CD4-positive, alpha-beta T cell (primary cell): ENCODE measurements around the gene TMED9. TPM values are rescaled to one million over a fixed set of nuclear protein-coding genes. Genes with fewer than 3 reads are reported as not detected.
"Not testable (repeated sequence)": the region's sequence is repeated elsewhere in the genome, so short reads cannot be mapped to it uniquely, and the experiment has no call there.

ENCODE experiments used
- ATAC-seq: fragments of 200-7000 bp; cut with Tn5 transposase; one replicate; pipeline ENCODE4 v1.10.0; 2022; ENCODE audit warnings: mild to moderate bottlenecking; ENCODE audit not compliant: poor library complexity
- CTCF ChIA-PET: fragments of 350-600 bp; sonication (Branson Sonifier 250); formaldehyde crosslinking; loops from one replicate; lab custom pipeline; 2021; ENCODE audit warnings: antibody characterized with exemption, inconsistent platforms; lab: Charles Lee
- POLR2A ChIA-PET: fragments of 350-600 bp; sonication (Branson Sonifier 250); formaldehyde crosslinking; loops from one replicate; lab custom pipeline; 2021; ENCODE audit warnings: antibody characterized with exemption, inconsistent platforms; lab: Charles Lee
- DNase-seq, 14 experiments: peaks; one replicate each; pipeline ENCODE4 v3.0.0-alpha.2; 2013 to 2020; ENCODE audit warnings: mixed read lengths in 2 of 14
- H3K27ac ChIP-seq, 2 donors: one replicate each; pipeline versions ENCODE4 v1.5.1 to v1.7.0; 2013; ENCODE audit warnings: low read length in 2 of 2, low read depth in 1 of 2, mild to moderate bottlenecking in 1 of 2
- H3K27me3 ChIP-seq, 2 experiments: 1 replicate in 1 of 2; 2 replicates in 1 of 2; pipeline versions ENCODE4 v1.6.1 to v1.7.0; 2013; ENCODE audit warnings: low read length in 2 of 2, control low read depth in 1 of 2, mild to moderate bottlenecking in 1 of 2, moderate library complexity in 1 of 2; ENCODE audit not compliant: insufficient read depth in 2 of 2, control insufficient read depth in 1 of 2
- H3K36me3 ChIP-seq: one replicate; pipeline ENCODE4 v1.6.1; 2013; ENCODE audit warnings: low read length, control low read depth; ENCODE audit not compliant: insufficient read depth
- H3K4me1 ChIP-seq: one replicate; pipeline ENCODE4 v1.6.1; 2013; ENCODE audit warnings: low read length, control low read depth; ENCODE audit not compliant: insufficient read depth
- H3K4me3 ChIP-seq: one replicate; pipeline ENCODE4 v1.5.1; 2013; ENCODE audit warnings: mild to moderate bottlenecking, low read length, moderate library complexity
- H3K9me3 ChIP-seq, 2 experiments: 1 replicate in 1 of 2; 2 replicates in 1 of 2; pipeline versions ENCODE4 v1.6.1 to v1.7.0; 2013; ENCODE audit warnings: low read length in 2 of 2, mild to moderate bottlenecking in 2 of 2, control low read depth in 1 of 2, moderate library complexity in 1 of 2; ENCODE audit not compliant: control insufficient read depth in 1 of 2, insufficient read depth in 1 of 2
- H3K27ac Mint-ChIP-seq: one replicate; pipeline ENCODE4 v1.8.0; 2020; ENCODE audit warnings: mixed read lengths
- H3K27me3 Mint-ChIP-seq: one replicate; pipeline ENCODE4 v1.8.0; 2021; ENCODE audit warnings: mixed read lengths
- H3K36me3 Mint-ChIP-seq: one replicate; pipeline ENCODE4 v1.8.0; 2021; ENCODE audit warnings: low read depth, mixed read lengths
- H3K4me1 Mint-ChIP-seq: one replicate; pipeline ENCODE4 v1.8.0; 2021; ENCODE audit warnings: low read depth, mixed read lengths
- H3K4me3 Mint-ChIP-seq: one replicate; pipeline ENCODE4 v1.8.0; 2020; ENCODE audit warnings: mild to moderate bottlenecking, mixed read lengths
- H3K9me3 Mint-ChIP-seq: one replicate; pipeline ENCODE4 v1.8.0; 2020; ENCODE audit warnings: mixed read lengths
- CTCF ChIP-seq: fragments of 200-600 bp; IDR thresholded peaks from one replicate; pipeline ENCODE4 v1.8.0; 2022; ENCODE audit warnings: antibody characterized with exemption, mild to moderate bottlenecking
- intact Hi-C, 2 experiments: fragments of 100-400 bp; cut with DNase I in 1 of 2; cut with micrococcal nuclease in 1 of 2; formaldehyde crosslinking; loops; one replicate each; pipeline versions ENCODE4 v1.15.1 to v1.9.0; 2023 to 2025; cut with DNase I, micrococcal nuclease
- total RNA-seq, 174 experiments: library from RNA in 2 of 174; stranded (reverse) in 2 of 174; gene quantifications; one replicate each; pipeline ENCODE4 v1.2.3 and lab custom pipeline; 2021 to 2026

The TMED9 gene
- total RNA-seq, 2 experiments from 2014 or later, result 42.7 to 47.8 TPM

- intact Hi-C loops, result loop anchor here in 1 of 2 experiments (5.0 kb wide), 1 partner anchor 1170 kb away; the partner anchor contains the start of genes HIGD2A and NOP16
- ChIA-PET POLR2A (no interaction called here), CTCF (no interaction called here)
- DNase-seq (peak in 4 of 14 experiments; percentile 4 to 59 (median 44)), ATAC-seq (no peak)
- peak overlapping the region; percentile 36 for H3K27ac Mint-ChIP-seq
- TF ChIP-seq CTCF, result no peak
- peaks cover under 1% of the 10 kb centered on the region for H3K36me3 ChIP-seq
- H3K27me3 Mint-ChIP-seq, result no peaks in the 10 kb centered on the region
- no peaks in the 10 kb centered on the region for H3K9me3 Mint-ChIP-seq
- H3K27me3 ChIP-seq, result no peaks in the 10 kb centered on the region
- no peaks in the 10 kb centered on the region for H3K9me3 ChIP-seq
- H3K4me3 ChIP-seq, result no peak overlapping the region
- peak overlapping the region in 1 of 2 donors; percentile 6 for H3K27ac ChIP-seq
- peaks cover 41% of the 10 kb centered on the region for H3K4me1 Mint-ChIP-seq
- H3K4me3 Mint-ChIP-seq, result peak overlapping the region; percentile 42
- H3K4me1 ChIP-seq, result peaks cover 30% of the 10 kb centered on the region
- H3K36me3 Mint-ChIP-seq, result peaks cover 17% of the 10 kb centered on the region
These were observed 34.9 kb upstream of the TMED9 start for GRCh38 chr5:177557041-177557647.

GRCh38 chr5:177557796-177558195 lies 34.2 kb upstream of the TMED9 start:
- no peaks in the 10 kb centered on the region for H3K27me3 ChIP-seq
- intact Hi-C loops, result loop anchor here in 1 of 2 experiments (5.0 kb wide), 1 partner anchor 1170 kb away; the partner anchor contains the start of genes HIGD2A and NOP16
- Mint-ChIP-seq H3K4me1 (peaks cover 34% of the 10 kb centered on the region), H3K9me3 (no peaks in the 10 kb centered on the region), H3K4me3 (no peak overlapping the region), H3K27ac (peak overlapping the region; percentile 36), H3K27me3 (no peaks in the 10 kb centered on the region), H3K36me3 (peaks cover 10% of the 10 kb centered on the region)
- no peak overlapping the region for H3K4me3 ChIP-seq
- no peak overlapping the region for H3K27ac ChIP-seq
- no peak for TF ChIP-seq CTCF
- no peaks in the 10 kb centered on the region for H3K36me3 ChIP-seq
- ATAC-seq (no peak), DNase-seq (no peak)
- H3K9me3 ChIP-seq, result no peaks in the 10 kb centered on the region
- H3K4me1 ChIP-seq, result peaks cover 25% of the 10 kb centered on the region
- POLR2A ChIA-PET, result no interaction called here
- CTCF ChIA-PET, result no interaction called here

GRCh38 chr5:177559446-177559941 lies 32.5 kb upstream of the TMED9 start:
- H3K27me3 Mint-ChIP-seq, H3K36me3 Mint-ChIP-seq, H3K4me3 ChIP-seq, H3K9me3 ChIP-seq, H3K36me3 ChIP-seq, ATAC-seq, H3K27ac Mint-ChIP-seq, H3K27me3 ChIP-seq, H3K4me3 Mint-ChIP-seq, CTCF ChIA-PET, H3K27ac ChIP-seq, DNase-seq, POLR2A ChIA-PET, H3K9me3 Mint-ChIP-seq: not testable (repeated sequence)
- H3K4me1 ChIP-seq, result peaks cover 13% of the 10 kb centered on the region
- intact Hi-C loops, result loop anchor here in 1 of 2 experiments (5.0 kb wide), 1 partner anchor 1172 kb away; the partner anchor contains the start of genes HIGD2A and NOP16
- H3K4me1 Mint-ChIP-seq, result peaks cover 24% of the 10 kb centered on the region
